NCI-H1436 (cell line): Measurements from ENCODE around the gene DZIP1.
"Not testable (repeated sequence)": the region's sequence is repeated elsewhere in the genome, so short reads cannot be mapped to it uniquely, and the experiment has no call there.

Experiments
- DNase-seq: peaks from one replicate; lab custom pipeline; 2025; lab: John Stamatoyannopoulos, UW

Gene DZIP1, protein sequence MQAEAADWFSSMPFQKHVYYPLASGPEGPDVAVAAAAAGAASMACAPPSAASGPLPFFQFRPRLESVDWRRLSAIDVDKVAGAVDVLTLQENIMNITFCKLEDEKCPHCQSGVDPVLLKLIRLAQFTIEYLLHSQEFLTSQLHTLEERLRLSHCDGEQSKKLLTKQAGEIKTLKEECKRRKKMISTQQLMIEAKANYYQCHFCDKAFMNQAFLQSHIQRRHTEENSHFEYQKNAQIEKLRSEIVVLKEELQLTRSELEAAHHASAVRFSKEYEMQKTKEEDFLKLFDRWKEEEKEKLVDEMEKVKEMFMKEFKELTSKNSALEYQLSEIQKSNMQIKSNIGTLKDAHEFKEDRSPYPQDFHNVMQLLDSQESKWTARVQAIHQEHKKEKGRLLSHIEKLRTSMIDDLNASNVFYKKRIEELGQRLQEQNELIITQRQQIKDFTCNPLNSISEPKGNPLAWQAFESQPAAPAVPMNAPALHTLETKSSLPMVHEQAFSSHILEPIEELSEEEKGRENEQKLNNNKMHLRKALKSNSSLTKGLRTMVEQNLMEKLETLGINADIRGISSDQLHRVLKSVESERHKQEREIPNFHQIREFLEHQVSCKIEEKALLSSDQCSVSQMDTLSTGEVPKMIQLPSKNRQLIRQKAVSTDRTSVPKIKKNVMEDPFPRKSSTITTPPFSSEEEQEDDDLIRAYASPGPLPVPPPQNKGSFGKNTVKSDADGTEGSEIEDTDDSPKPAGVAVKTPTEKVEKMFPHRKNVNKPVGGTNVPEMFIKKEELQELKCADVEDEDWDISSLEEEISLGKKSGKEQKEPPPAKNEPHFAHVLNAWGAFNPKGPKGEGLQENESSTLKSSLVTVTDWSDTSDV

GRCh38 chr13:95644601-95645052 is at the start of gene DZIP1:
DZIP1 (minus strand) TSS chr13:95644706; CDS start chr13:95642029, 2,677 bp downstream.
- DNase-seq, result peak; percentile 5

- not testable (repeated sequence) for DNase-seq
Measured at GRCh38 chr13:95690986-95691385, 46.5 kb upstream of the DZIP1 start.

- DNase-seq, result no peak
Measured at GRCh38 chr13:95689582-95689926, 45.0 kb upstream of the DZIP1 start.

DNA sequence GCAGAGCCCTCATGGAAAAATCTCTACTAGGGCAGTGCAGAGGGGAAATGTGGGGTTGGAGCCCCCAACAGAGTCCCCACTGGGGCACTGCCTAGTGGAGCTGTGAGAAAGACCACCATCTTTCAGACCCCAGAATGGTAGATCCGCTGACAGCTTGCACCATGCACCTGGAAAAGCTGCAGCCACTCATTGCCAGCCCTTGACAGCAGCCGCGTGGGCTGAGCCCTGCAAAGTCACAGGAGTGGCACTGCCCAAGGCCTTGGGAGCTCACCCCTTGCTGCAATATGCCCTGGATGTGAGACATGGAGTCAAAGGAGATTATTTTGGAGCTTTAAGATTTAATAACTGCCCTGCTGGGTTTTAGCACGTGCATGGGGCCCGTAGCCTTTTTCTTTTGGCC is 40.5 kb upstream of the DZIP1 start:
- not testable (repeated sequence) for DNase-seq

DNA sequence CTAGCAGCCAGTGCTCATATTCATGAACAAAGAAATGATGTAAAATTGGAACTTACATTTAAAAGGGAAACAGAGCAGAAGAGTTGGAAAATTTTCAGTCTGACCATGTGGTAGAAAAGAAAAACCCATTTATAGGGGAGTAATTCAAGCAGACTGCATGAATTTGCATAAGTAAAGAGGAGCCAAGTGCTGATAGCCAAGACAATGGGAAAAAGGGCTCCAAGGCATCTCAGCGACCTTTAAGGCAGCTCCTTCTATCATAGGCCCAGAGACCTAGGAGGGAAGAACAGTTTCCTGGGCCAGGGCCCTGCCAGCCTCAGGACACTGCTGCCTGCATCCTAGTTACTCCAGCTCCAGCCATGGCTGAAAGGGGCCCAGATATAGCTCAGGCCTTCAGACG is 39.9 kb upstream of the DZIP1 start:
- DNase-seq, result no peak

- no peak for DNase-seq
Measured at GRCh38 chr13:95679722-95680121, 35.2 kb upstream of the DZIP1 start.

- no peak for DNase-seq
Measured at GRCh38 chr13:95678967-95679366, 34.5 kb upstream of the DZIP1 start.

DNA sequence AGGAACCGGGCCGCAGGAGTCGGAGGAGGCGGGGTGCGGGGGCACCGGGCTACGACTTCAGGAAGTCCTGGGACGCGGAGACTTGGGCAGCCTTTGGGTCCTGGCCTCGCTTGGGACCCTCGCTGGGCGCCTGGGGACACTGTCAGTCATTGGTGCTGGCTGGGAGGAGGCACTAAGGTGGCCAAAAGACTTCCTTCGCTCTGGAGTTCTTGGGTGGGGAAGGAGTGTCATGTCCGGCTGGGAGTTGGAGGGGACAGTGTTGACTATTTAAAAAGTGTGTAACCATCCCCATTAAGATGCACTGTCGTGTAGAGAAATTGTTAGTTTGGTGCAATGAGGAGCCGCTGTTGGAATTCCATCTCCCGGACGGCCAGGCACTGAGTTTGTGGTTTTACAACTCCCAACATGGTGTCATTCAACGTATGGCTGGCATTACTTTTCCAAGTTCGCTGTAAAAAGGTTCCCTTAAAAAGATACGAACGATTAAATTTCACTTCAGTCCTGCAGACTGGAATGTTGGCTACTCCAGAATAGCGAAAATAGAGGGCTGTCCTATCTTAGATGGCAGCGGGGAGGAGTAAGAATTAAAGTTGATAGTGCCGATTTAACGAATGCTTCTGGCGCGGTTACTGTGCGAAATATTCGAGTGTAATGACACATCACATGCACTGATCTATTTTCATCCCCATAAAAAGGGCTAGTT is 33.2 kb upstream of the DZIP1 start:
- no peak for DNase-seq

DNA sequence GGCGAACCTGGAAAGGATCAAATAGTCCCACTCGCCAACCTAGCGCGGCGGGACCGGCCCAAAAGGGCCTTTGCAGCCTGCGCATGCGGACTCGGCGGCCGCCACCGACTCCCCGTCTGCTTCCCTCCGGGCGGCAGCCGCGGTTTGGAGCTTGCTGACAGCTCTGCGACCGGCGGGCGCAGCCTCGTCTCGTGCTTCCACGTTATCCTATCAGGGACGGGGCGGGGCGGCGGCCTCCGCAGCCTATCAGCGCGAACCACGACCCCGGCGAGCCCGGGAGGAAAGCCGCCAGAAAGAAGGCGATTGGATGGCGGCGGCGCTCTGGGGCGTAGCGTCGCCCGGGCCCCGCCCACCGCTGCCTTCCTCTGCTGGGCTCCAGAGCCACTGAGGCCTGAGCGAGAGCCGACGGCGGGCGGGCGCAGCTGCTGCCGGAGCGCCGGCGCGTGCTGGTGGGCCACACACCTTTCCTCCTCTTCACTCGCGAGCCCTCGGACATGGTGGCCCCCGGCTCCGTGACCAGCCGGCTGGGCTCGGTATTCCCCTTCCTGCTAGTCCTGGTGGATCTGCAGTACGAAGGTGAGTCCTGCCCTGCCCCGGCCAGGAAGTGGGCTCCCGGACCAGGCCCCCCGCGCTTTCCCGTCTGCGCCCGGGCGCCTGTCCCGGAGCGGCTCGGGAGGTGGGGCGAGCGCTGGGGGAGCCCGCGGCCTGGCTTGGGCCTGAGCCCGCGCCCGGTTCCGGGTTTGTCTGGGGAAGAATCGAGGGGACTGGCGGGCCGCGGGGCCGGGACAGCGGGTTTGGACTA is 32.5 kb upstream of the DZIP1 start, which contains the start of gene DNAJC3:
Gene DNAJC3, plus strand, starts transcription at position 378 of the 802 bp plus-strand sequence. Its CDS starts 117 bp downstream, at position 495.
- peak; percentile 96 for DNase-seq

GRCh38 chr13:95676105-95676761 is 31.7 kb upstream of the DZIP1 start:
- no peak for DNase-seq

GRCh38 chr13:95671597-95671996 is 27.1 kb upstream of the DZIP1 start:
- DNase-seq, result no peak

GRCh38 chr13:95667235-95667634 is 22.7 kb upstream of the DZIP1 start:
- not testable (repeated sequence) for DNase-seq

DNA sequence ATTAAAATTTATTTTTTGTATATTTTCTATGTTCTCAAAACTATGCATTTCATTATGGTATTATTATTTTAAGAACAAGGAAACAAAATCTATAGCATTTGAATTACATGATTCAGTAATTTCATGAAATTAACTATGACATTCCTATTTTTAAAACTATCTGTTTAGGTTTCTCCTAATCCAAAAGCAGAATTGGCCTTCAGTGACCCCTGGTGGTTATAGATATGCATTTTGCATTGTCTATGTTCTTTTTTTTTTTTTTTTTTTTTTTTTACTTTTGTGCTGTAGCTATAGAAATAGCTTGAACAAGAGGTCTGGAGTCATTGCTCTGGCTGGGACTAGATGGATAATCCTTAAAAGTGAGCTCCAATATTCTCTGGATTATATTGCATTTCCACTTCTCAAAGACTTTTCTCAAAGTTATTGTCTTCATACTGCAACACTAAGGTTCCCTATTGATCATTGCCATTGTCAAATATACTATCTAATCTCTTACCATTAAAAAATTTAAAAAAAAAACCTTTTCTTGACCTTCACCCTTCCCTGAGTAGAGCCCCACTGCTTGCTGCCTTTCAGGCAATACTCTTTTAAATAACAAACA is 16.6 kb upstream of the DZIP1 start:
- peak; percentile 26 for DNase-seq

- no peak for DNase-seq
Measured at GRCh38 chr13:95659500-95659899, 15.0 kb upstream of the DZIP1 start.

DNA sequence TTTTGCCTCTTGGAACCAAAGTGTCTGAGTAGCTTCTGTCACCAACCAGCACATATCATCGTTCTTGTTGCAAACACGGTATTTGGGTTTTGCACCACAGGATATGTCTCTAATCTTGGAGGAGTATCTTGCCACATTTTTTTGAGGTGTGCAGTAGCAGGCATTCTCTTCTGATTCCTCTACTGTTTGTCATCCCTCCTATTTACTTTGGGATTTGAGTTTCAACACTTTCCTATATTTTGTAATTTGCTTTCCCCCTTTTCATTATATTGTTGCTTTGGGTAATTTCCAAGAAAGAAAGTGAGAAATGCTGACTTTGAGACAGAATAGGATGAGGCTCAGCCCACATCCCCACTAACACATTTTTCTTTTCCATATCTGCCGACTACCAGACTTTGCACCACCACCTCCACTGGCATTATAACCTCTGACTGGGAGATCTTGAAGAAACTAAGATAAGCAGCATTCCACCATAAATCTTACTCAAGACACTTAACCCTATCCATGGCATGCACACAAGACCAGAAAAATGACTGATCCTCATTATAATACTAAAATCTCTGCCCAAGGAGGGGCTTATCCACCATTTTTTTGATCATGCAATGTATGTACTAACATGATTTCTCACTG is 12.0 kb upstream of the DZIP1 start:
- DNase-seq, result no peak

DNA sequence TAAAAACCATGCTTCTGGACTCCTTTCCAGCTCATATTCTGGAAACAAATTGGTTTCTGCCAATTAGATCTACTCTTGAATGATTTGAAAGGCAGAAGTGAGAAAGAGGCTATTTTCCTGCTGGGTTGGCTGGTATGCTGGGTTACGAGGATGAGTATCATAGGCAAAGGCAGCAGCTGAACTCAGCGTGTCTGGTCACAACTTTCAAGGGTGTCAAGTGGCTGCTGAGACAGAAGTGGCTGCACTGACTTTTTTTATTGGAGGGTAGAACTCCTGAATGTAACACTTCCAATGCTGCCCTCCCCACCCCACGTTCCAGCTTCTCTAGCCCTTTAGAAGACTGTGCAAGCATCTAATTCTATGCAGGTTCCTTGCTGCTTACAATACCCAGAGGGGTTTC is 8.3 kb upstream of the DZIP1 start:
- DNase-seq, result no peak

- DNase-seq, result no peak
Measured at GRCh38 chr13:95652244-95652764, 7.8 kb upstream of the DZIP1 start.

DNA sequence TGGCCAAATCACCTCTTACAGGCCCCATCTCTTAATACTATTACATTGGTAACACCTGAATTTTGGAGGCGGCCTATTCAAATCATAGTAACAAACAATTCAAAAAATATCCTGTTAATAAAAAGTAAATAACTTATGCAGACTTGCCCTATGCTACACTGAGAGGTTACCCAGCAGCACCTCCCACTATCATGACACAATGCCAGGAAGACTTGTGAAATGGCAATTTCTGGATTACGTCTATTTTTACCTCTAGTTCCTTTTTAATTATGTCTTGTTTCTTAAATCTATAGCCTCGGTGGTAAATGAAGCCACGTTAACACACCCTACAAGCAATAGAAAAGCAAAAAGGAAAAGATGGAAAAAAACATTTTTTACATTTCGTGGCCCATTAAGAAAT is 6.2 kb upstream of the DZIP1 start:
- no peak for DNase-seq

DNA sequence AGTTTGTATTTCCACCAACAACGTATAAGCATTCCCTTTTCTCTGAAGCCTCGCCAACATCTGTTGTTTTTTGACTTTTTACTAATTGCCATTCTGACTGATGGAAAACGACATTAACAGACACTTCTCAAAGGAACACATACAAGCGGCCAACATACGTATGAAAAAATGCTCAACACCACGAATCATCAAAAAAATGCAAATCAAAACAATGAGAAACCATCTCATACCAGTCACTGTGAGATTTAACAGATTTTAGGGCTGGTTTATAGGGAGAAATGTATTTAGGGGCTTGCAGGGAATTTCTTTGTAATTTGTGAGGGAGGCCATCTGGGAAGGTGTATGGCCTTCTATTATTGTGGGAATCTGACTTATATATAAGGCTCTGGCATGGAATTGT is 2.8 kb upstream of the DZIP1 start:
- no peak for DNase-seq
